HepG2 (cell line): ENCODE data around the gene STRADA. TPM values are rescaled to one million over a fixed set of nuclear protein-coding genes. Genes with fewer than 3 reads are reported as not detected.

Source experiments
- ATAC-seq: fragments of 200-7000 bp; cut with Tn5 transposase; 3 replicates; pipeline ENCODE4 v1.9.1; 2020; ENCODE audit warnings: mild to moderate bottlenecking, moderate library complexity
- BruUV-seq: library from RNA; stranded (reverse); fragments of 400-500 nt; replicated peaks from 2 replicates; lab custom pipeline; 2021; lab: Mats Ljungman, UMichigan
- CTCF ChIA-PET: fragments of 300-600 bp; formaldehyde crosslinking; extraction: SDS; loops from one replicate; lab custom pipeline; 2021; ENCODE audit warnings: low total read pairs, inconsistent platforms, low intra/inter-chr PET ratio; lab: Yijun Ruan, JAX
- POLR2A ChIA-PET: fragments of 350-600 bp; sonication (Branson Sonifier 250); formaldehyde crosslinking; loops from one replicate; lab custom pipeline; 2020; ENCODE audit warnings: antibody characterized with exemption, inconsistent platforms; lab: Yijun Ruan, JAX
- DNase-seq: peaks from one replicate; pipeline ENCODE4 v3.0.0-alpha.2; 2015; ENCODE audit warnings: low spot score
- FAIRE-seq: peaks from 3 replicates; lab custom pipeline; 2011; peaks lifted over from hg19 to GRCh38; lab: Jason Lieb, UNC
- H2AFZ ChIP-seq: one replicate; pipeline ENCODE4 v1.6.1; 2011; ENCODE audit warnings: low read length, inconsistent platforms
- H3K27ac ChIP-seq: fragments of 300-600 bp; 3 replicates; pipeline ENCODE4 v1.8.0; 2011; ENCODE audit warnings: mixed run types, mild to moderate bottlenecking, mixed read lengths, low read length, inconsistent platforms; ENCODE audit not compliant: insufficient read depth; ENCODE audit errors: extremely low read length
- H3K27me3 ChIP-seq, 2 experiments: fragments of 200-600 bp in 1 of 2; 2 replicates in 1 of 2; 3 replicates in 1 of 2; pipeline versions ENCODE4 v1.6.0 to v1.8.0; 2011; ENCODE audit warnings: low read length in 2 of 2, mild to moderate bottlenecking in 2 of 2, moderate library complexity in 2 of 2, inconsistent platforms in 1 of 2; ENCODE audit not compliant: insufficient read depth in 2 of 2, control insufficient read depth in 1 of 2
- H3K36me3 ChIP-seq, 2 experiments: fragments of 200-600 bp in 1 of 2; replicated peaks in 1 of 2; 2 replicates in 1 of 2; 3 replicates in 1 of 2; pipeline versions ENCODE4 v1.5.1 to v1.8.0; 2011; ENCODE audit warnings: low read length in 2 of 2, inconsistent platforms in 1 of 2; ENCODE audit not compliant: insufficient read depth in 2 of 2, control insufficient read depth in 1 of 2
- H3K4me1 ChIP-seq: 2 replicates; pipeline ENCODE4 v1.5.1; 2012; ENCODE audit warnings: low read length, inconsistent platforms; ENCODE audit not compliant: insufficient read depth
- H3K4me2 ChIP-seq: 2 replicates; pipeline ENCODE4 v1.6.0; 2011; ENCODE audit warnings: low read depth, low read length, inconsistent platforms
- H3K4me3 ChIP-seq, 3 experiments: fragments of 200-600 bp in 1 of 3; sonication (generic), shearing (Covaris generic) in 1 of 3; replicated peaks in 1 of 3; 2 replicates each; pipeline ENCODE4 v1.5.1; 2011 to 2016; ENCODE audit warnings: low read length in 3 of 3, inconsistent platforms in 2 of 3, low read depth in 2 of 3, mild to moderate bottlenecking in 2 of 3, control low read depth in 1 of 3, mixed read lengths in 1 of 3; ENCODE audit not compliant: insufficient read depth in 1 of 3
- H3K79me2 ChIP-seq: one replicate; pipeline ENCODE4 v1.6.1; 2011; ENCODE audit warnings: low read length, inconsistent platforms; ENCODE audit not compliant: insufficient read depth
- H3K9ac ChIP-seq: 2 replicates; pipeline ENCODE4 v1.6.0; 2011; ENCODE audit warnings: mild to moderate bottlenecking, low read depth, low read length, inconsistent platforms; ENCODE audit not compliant: insufficient read depth
- H3K9me3 ChIP-seq: 2 replicates; pipeline ENCODE4 v1.5.1; 2012; ENCODE audit warnings: mild to moderate bottlenecking, low read length
- H4K20me1 ChIP-seq: 2 replicates; pipeline ENCODE4 v1.6.0; 2011; ENCODE audit warnings: inconsistent platforms, mild to moderate bottlenecking, low read length, moderate library complexity; ENCODE audit not compliant: insufficient read depth
- ATF4 ChIP-seq, 2 experiments: fragments of 450-650 bp in 1 of 2; sonication (generic) in 1 of 2; formaldehyde crosslinking; IDR thresholded peaks; 2 replicates each; pipeline versions ENCODE4 v1.5.0 to v1.8.0; 2020 to 2022; ENCODE audit warnings: mild to moderate bottlenecking in 1 of 2, missing genetic modification reagents in 1 of 2
- PHF8 ChIP-seq: sonication (generic); formaldehyde crosslinking; IDR thresholded peaks from 2 replicates; pipeline ENCODE4 v1.5.0; 2020; ENCODE audit warnings: missing genetic modification reagents
- RFX1 ChIP-seq: fragments of 450-650 bp; IDR thresholded peaks from 2 replicates; pipeline ENCODE4 v1.6.1; 2017
- TGIF2 ChIP-seq: IDR thresholded peaks from 2 replicates; pipeline ENCODE4 v1.6.1; 2016; ENCODE audit warnings: control low read depth, missing compliant biosample characterization
- THAP11 ChIP-seq: IDR thresholded peaks from 2 replicates; pipeline ENCODE4 v1.6.1; 2016; ENCODE audit warnings: missing biosample characterization, missing genetic modification reagents
- WGBS: methylation state at CpG from one replicate; pipeline ENCODE4 v1.1.6; 2017; ENCODE audit warnings: low lambda C conversion rate; 5-methylcytosine and 5-hydroxymethylcytosine counted together
- in situ Hi-C: cut with HindIII; loops from 2 replicates; pipeline ENCODE4 v1.10.0; 2017; ENCODE audit warnings: low pct_unique_long_range_greater_than_20kb; ENCODE audit not compliant: extremely low pct_ligation_motif_present
- intact Hi-C: fragments of 100-400 bp; cut with micrococcal nuclease; formaldehyde crosslinking; loops from one replicate; pipeline ENCODE4 v1.10.0; 2022; ENCODE audit not compliant: unreplicated experiment
- polyA plus RNA-seq, 8 experiments: library from polyadenylated mRNA; depleted of rRNA in 3 of 8; stranded (reverse) in 7 of 8; unstranded in 1 of 8; fragments of >200 nt; fragmentation: Illumina TruSeq in 4 of 8; extraction: Trizol in 4 of 8; gene quantifications; 2 replicates each; pipeline versions ENCODE4 v1.2.1 to v1.2.3, GENCODE V29; 2011 to 2016; ENCODE audit warnings: low read depth in 4 of 8, missing spikeins in 1 of 8, mixed read lengths in 1 of 8; ENCODE audit not compliant: insufficient read depth in 1 of 8
- total RNA-seq, 5 experiments: library from RNA; depleted of rRNA; stranded (reverse); fragments of >200 nt; fragmentation: Illumina TruSeq; extraction: Trizol; gene quantifications; 2 replicates each; pipeline ENCODE4 v1.2.3, GENCODE V29; 2016; ENCODE audit warnings: low read depth in 1 of 5

STRADA gene
- total and polyA plus RNA-seq, 2 of the 13 experiments (the other 11 are each of a cell fraction or from before 2014, with no cell fraction given), result 17.6 to 17.9 TPM

- no peak; the same call in 1 of the 2 replicates for TF ChIP-seq TGIF2 (CRISPR knock-in tag)
- TF ChIP-seq THAP11 (CRISPR knock-in tag), result peak; percentile 87
- peak; percentile 94 for TF ChIP-seq PHF8
Observed at GRCh38 chr17:63741408-63742173, at the start of gene STRADA (continued).

- ATAC-seq (no peak), FAIRE-seq (no peak)
- Histone ChIP-seq H3K4me2 (no peak overlapping the region), H3K9ac (no peak overlapping the region), H3K27me3 (no peaks in the 10 kb centered on the region), H3K4me1 (peaks cover 18% of the 10 kb centered on the region)
- no TSS peak for BruUV-seq
- in situ Hi-C loops, result no loop called here
- 0 out of 4 replicates have a peak, but pooled peaks of 1 of the 2 experiments have one; percentile 15 for TF ChIP-seq ATF4 (CRISPR knock-in tag; IDR thresholded peaks at IDR 0.05)
- no peak for TF ChIP-seq RFX1
- TF ChIP-seq, all 625 proteins: peak for 1
- WGBS, result 97% methylated on average over 6 of the region's 6 CpGs
- H3K27ac ChIP-seq, result no peak overlapping the region
- H3K9me3 ChIP-seq, result no peaks in the 10 kb centered on the region
- intact Hi-C loops, result no loop called here
- CTCF ChIA-PET, result interaction anchor here (0.6 kb wide), 1 partner anchor 1843 kb away, joined by 3 read pairs; no protein-coding TSS in a partner anchor
- H3K79me2 ChIP-seq, result peaks cover 27% of the 10 kb centered on the region
- DNase-seq, result no peak
- no peak overlapping the region for H2AFZ ChIP-seq
- no peak overlapping the region for H3K4me3 ChIP-seq
- POLR2A ChIA-PET, result no interaction called here
- peaks cover 14% of the 10 kb centered on the region for H4K20me1 ChIP-seq
- peaks cover 36 to 75% of the 10 kb centered on the region in 2 experiments for H3K36me3 ChIP-seq
Observed at GRCh38 chr17:63790057-63790456, 48.5 kb upstream of the STRADA start.
